ENCODE results near the gene FGF19. TPM values are rescaled to one million over a fixed set of nuclear protein-coding genes. Genes with fewer than 3 reads are reported as not detected.

Gene FGF19, protein sequence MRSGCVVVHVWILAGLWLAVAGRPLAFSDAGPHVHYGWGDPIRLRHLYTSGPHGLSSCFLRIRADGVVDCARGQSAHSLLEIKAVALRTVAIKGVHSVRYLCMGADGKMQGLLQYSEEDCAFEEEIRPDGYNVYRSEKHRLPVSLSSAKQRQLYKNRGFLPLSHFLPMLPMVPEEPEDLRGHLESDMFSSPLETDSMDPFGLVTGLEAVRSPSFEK
- total RNA-seq, result under 1 TPM in 1 of 2 experiments, not detected in 1; 0.10 TPM

DNA sequence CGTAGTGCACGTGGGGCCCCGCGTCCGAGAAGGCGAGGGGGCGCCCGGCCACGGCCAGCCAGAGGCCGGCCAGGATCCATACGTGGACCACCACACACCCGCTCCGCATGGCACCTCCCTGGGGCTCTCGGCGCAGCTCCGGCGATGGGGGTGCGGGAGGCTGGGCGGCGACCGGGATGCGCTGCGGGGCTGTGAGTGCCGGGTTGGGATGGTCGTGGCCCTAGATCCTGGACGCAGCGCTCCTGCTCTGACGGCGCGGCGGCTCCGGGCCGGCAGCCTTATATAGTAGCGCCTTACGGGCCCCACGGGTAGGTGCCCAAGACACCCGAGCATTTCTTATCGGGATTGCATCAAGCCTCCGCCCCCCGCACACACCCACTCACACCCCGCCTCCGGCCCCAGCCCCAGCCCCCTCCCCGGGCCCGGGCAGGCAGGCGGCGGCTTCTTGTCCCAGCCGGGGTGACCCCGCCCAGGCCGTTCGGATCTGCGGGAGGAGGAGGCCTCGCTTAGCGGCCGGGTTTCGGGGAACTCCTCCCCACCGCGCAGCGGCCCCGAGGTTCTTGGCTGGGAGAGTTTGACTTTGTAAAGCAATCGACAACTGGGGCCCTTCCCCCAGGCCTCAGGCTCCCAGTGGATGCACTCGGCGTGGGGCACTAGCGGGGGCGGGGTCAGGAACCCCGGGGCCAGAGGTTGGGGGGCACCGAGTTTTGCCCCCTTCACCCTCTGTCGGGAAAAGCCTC is at the start of gene FGF19:
TSS of gene FGF19 (minus strand) at position 255 of the 740 bp plus-strand sequence. CDS start at position 109, 146 bp downstream.
- CTCF ChIA-PET, result interaction anchor here (1.0 kb wide), 1 partner anchor 186 kb away, joined by 6 read pairs; no protein-coding TSS in a partner anchor
- H3K4me3 Mint-ChIP-seq, result peak within 1 kb of the TSS; percentile 49
- no peaks in the 10 kb centered on the region for H3K9me3 Mint-ChIP-seq
- no peak within 1 kb of the TSS for H3K27ac Mint-ChIP-seq
- peaks cover 8% of the 10 kb centered on the region for H3K4me1 Mint-ChIP-seq (ENCODE audit: low read depth)
- no peaks in the 10 kb centered on the region for H3K36me3 Mint-ChIP-seq (ENCODE audit: low read depth)
- H3K27me3 Mint-ChIP-seq (ENCODE audit: low read depth), result peaks cover 35% of the 10 kb centered on the region
- DNase-seq, result no peak
- intact Hi-C loops (cut with micrococcal nuclease), result loop anchor here (1.0 to 5.0 kb wide), 2 partner anchors 138 to 184 kb away; no protein-coding TSS in a partner anchor

DNA sequence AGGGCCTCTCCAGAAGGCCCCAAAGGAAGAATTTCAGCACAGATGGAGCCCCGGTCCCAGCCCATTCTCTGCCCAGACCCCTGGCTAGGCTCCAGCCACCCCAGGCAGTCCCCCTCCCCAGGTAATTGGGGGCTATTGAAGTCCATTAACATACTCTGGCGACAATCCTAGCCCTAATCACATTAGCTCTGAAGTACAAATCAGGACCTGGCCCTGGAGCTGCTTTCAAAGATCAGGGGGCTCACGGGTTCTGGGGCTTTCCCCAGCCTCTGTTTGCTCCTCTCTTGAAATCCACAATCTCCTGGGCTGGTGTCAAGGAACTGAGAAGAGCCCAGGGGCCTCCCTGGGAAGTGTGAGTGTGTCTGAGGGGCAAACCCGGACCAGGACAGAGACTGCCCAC is 49.1 kb upstream of the FGF19 start:
- Mint-ChIP-seq H3K4me3 (no peak overlapping the region), H3K27ac (no peak overlapping the region), H3K27me3 (ENCODE audit: low read depth) (peaks cover 26% of the 10 kb centered on the region), H3K4me1 (ENCODE audit: low read depth) (no peaks in the 10 kb centered on the region), H3K36me3 (ENCODE audit: low read depth) (no peaks in the 10 kb centered on the region), H3K9me3 (no peaks in the 10 kb centered on the region)
- CTCF ChIA-PET, result no interaction called here
- DNase-seq, result no peak
- intact Hi-C loops (cut with micrococcal nuclease), result no loop called here

DNA sequence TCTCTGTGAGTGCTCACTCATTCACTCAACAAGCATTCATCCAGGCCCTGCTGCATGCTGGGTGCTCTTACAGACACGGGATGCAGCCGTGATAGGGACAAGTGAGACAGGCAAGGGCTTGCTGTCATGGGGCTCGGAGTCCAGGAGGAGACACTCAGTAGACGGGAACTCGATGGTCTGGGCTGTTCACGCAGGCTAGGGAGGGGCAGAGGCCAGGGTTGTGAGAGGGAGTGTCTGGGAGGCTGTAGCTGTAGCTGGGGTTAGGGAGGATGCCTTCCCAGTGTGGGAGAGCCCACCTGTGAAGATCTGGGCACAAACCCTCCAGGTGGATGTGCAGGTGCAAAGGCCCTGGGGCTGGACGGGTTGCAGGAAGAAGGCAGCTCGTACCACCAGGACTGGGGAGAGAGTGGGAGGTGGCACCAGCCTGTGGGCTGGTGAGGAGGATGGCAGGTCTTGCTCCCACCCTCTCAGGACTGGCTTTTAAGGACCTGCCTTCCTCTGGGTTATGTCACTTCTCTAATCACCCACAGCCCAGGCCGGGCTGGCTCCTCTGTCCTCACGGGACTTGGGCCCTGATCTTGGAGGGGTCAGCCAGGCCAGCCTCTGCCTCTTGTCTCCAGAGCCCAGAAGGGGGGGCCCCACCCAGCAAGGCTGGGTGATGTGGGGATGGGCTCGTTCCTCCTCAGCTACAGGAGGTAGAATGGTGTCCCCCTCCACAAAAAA is 47.2 kb upstream of the FGF19 start:
- intact Hi-C loops (cut with micrococcal nuclease), result no loop called here
- CTCF ChIA-PET, result no interaction called here
- Mint-ChIP-seq H3K27ac (no peak overlapping the region), H3K9me3 (no peaks in the 10 kb centered on the region), H3K27me3 (ENCODE audit: low read depth) (peaks cover 13% of the 10 kb centered on the region), H3K4me3 (no peak overlapping the region), H3K36me3 (ENCODE audit: low read depth) (no peaks in the 10 kb centered on the region), H3K4me1 (ENCODE audit: low read depth) (no peaks in the 10 kb centered on the region)
- no peak for DNase-seq

DNA sequence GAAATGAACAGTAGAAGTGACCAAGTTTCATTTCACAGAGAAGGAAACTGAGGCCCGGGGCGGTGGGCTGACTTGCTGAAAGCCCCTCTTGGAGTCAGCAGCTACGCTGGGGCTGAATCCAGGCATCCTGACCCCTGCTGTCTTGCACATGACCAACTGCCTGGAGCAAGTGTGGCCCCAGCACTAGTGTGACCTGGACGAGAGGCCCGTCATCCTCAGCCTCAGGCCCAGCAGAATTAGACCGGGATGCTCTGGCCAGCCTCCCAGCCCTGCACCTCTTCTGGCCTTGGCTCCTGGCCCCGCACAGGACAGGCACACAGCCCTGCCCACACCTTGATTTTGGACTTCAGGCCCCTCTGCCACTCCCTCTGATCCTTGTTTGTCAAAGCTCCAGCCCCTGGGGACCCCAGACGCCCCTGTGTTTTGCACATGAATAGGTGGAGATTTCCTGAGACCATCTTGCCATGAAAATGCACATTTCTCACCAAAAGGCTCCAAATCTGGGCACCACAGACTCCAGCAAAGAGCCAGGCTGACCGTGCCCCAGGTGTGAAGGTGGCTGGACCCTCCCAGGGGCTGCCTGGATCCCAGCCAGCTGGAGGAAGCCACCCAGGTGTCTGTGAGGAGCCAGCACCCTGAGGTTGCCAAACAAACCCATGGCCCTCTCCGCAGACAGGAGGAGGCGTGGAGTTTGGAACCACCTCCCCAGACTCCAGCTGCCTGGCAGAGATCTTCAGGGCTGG is 46.5 kb upstream of the FGF19 start:
- Mint-ChIP-seq H3K36me3 (ENCODE audit: low read depth) (no peaks in the 10 kb centered on the region), H3K4me1 (ENCODE audit: low read depth) (no peaks in the 10 kb centered on the region), H3K27ac (no peak overlapping the region), H3K9me3 (no peaks in the 10 kb centered on the region), H3K4me3 (no peak overlapping the region), H3K27me3 (ENCODE audit: low read depth) (peaks cover 16% of the 10 kb centered on the region)
- no peak for DNase-seq
- CTCF ChIA-PET, result no interaction called here
- intact Hi-C loops (cut with micrococcal nuclease), result no loop called here

DNA sequence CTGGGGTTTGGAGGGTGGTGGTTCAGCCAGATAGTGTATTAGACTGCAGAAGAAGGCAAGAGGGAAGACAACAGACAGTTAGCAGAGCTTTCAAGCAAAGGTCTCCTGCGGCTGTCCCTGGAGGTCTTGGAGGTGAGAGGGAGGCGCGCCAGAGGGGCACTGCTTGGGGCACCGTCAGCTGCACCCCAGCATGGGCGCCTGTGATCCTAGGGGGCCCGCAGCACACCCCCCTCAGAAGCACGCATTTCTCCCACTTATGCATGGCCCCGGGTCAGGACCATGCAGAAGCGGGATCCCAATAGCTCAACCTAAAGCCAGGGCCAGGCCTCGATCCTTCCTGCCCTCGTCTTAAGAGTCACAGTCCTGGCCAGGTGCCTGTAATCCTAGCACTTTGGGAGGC is 44.8 kb upstream of the FGF19 start:
- H3K36me3 Mint-ChIP-seq (ENCODE audit: low read depth), result no peaks in the 10 kb centered on the region
- no peak for DNase-seq
- H3K4me1 Mint-ChIP-seq (ENCODE audit: low read depth), result no peaks in the 10 kb centered on the region
- intact Hi-C loops (cut with micrococcal nuclease), result no loop called here
- no peak overlapping the region for H3K27ac Mint-ChIP-seq
- H3K27me3 Mint-ChIP-seq (ENCODE audit: low read depth), result peaks cover 17% of the 10 kb centered on the region
- no peaks in the 10 kb centered on the region for H3K9me3 Mint-ChIP-seq
- CTCF ChIA-PET, result interaction anchor here (0.6 to 1.0 kb wide), 2 partner anchors 11 to 17 kb away, joined by 3 to 4 read pairs; no protein-coding TSS in a partner anchor
- H3K4me3 Mint-ChIP-seq, result no peak overlapping the region

DNA sequence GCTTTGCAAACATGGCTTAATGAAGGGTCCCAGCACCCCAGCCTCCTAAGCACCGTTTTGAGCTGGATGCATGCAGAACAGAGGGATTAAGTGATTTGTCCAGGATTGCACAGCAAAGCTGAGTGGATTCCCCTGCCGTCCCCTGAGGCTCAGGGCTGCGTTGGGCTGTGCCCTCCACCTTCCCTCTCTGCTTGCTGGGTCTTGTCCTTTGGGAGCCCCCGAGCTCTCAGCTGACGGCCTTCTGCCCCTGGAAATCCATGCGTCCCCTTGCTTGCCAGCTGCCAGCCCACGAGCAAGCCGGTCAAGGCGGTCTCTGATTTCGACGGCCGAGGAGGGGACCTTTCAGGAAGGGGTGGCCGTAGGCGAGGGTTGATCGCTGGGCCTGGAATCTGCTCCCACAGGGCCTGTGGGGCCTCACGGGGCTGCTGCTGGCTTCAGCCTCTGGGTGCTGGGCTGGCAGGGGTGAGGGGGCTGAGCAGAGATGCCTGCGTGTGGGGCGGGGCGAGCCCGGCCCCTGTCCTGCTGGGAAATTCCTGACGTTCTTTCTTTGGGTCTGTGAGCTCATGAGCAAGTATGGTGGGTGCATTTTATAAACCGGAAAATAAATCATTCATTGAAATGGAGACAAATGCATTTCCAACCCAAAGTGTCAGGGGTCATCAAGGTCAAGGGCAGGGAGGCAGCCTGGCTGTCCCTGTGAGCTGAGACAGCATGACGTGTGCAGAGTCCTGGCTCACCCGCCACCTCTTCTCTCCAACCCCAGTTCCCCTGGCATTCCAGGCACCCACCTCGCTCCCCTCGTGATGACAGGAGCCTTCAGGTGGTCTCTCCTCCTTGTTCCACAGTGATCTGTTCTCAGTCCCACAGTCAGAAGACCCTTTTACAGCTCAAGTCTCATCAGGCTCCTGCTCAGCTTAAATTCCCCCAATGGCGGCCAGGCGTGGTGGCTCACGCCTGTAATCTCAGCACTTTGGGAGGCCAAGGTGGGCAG is 43.2 kb upstream of the FGF19 start:
- H3K9me3 Mint-ChIP-seq, result no peaks in the 10 kb centered on the region
- no peaks in the 10 kb centered on the region for H3K4me1 Mint-ChIP-seq (ENCODE audit: low read depth)
- intact Hi-C loops (cut with micrococcal nuclease), result no loop called here
- CTCF ChIA-PET, result no interaction called here
- no peak overlapping the region for H3K4me3 Mint-ChIP-seq
- DNase-seq, result no peak
- H3K27ac Mint-ChIP-seq, result no peak overlapping the region
- no peaks in the 10 kb centered on the region for H3K36me3 Mint-ChIP-seq (ENCODE audit: low read depth)
- H3K27me3 Mint-ChIP-seq (ENCODE audit: low read depth), result peaks cover 15% of the 10 kb centered on the region

DNA sequence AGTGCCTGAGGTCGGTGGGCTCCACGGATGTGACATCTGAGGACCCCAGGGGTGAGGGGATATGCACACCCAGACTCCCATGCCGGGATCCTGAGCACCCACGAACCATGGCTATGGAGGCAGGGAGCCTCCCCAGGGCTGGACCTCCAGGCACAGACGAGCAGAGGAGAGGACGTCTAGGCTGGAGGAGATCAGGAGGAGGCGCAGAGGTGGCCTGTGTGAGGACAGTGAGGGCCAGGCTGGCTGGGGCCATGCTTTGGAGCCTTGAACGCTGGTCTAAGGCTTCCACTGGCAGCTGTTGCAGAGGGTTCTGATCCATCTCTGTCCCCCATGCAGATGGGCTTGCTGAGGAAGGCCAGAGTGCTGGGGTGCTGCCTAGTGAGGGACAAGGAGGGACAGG is 42.3 kb upstream of the FGF19 start:
- Mint-ChIP-seq H3K4me1 (ENCODE audit: low read depth) (no peaks in the 10 kb centered on the region), H3K27ac (no peak overlapping the region), H3K4me3 (no peak overlapping the region), H3K36me3 (ENCODE audit: low read depth) (no peaks in the 10 kb centered on the region), H3K27me3 (ENCODE audit: low read depth) (peaks cover 15% of the 10 kb centered on the region), H3K9me3 (no peaks in the 10 kb centered on the region)
- intact Hi-C loops (cut with micrococcal nuclease), result no loop called here
- no peak for DNase-seq
- CTCF ChIA-PET, result no interaction called here

DNA sequence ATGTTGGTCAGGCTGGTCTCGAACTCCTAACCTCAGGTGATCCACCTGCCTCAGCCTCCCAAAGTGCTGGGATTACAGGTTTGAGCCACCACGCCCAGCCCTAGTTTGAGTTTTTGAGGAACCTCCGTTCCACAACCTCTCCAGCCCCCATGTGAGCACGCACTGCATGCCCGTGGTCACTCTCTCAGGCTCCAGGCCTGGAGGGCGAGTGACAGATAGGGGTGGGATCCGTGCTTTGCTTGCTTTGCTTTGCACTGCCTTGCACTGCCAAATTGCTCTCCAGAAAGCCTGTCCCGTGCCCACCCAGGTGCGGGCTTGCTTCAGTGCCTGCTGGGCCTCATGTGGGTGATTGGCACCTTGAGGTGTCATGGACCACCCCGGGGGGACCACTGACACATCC is 41.4 kb upstream of the FGF19 start:
- Mint-ChIP-seq H3K27me3 (ENCODE audit: low read depth) (peaks cover 13% of the 10 kb centered on the region), H3K27ac (no peak overlapping the region), H3K9me3 (no peaks in the 10 kb centered on the region), H3K4me3 (no peak overlapping the region), H3K4me1 (ENCODE audit: low read depth) (no peaks in the 10 kb centered on the region), H3K36me3 (ENCODE audit: low read depth) (no peaks in the 10 kb centered on the region)
- intact Hi-C loops (cut with micrococcal nuclease), result no loop called here
- CTCF ChIA-PET, result interaction anchor here (0.7 kb wide), 1 partner anchor 11 kb away, joined by 4 read pairs; no protein-coding TSS in a partner anchor
- no peak for DNase-seq

DNA sequence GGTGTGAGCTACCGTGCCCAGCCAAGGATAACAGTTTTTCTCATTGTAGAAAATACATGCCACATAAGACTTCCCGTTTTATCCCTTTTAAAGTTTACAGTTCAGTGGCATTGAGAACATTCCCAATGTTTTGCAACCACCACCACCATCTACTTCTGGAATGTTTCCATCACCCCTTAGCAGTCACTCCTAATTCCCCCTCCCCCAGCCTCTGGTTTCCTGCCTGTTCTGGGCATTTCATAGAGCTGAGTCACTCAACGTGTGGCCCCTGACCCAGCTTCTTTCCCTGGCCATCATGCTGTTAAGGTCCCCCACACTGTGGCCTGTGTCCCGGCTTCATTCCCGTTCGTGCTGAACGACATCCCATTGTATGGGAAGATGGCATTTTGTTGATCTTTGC is 40.6 kb upstream of the FGF19 start:
- DNase-seq, result no peak
- Mint-ChIP-seq H3K9me3 (no peaks in the 10 kb centered on the region), H3K27ac (no peak overlapping the region), H3K4me3 (no peak overlapping the region), H3K36me3 (ENCODE audit: low read depth) (no peaks in the 10 kb centered on the region), H3K27me3 (ENCODE audit: low read depth) (peaks cover 13% of the 10 kb centered on the region), H3K4me1 (ENCODE audit: low read depth) (no peaks in the 10 kb centered on the region)
- CTCF ChIA-PET, result no interaction called here
- intact Hi-C loops (cut with micrococcal nuclease), result no loop called here

DNA sequence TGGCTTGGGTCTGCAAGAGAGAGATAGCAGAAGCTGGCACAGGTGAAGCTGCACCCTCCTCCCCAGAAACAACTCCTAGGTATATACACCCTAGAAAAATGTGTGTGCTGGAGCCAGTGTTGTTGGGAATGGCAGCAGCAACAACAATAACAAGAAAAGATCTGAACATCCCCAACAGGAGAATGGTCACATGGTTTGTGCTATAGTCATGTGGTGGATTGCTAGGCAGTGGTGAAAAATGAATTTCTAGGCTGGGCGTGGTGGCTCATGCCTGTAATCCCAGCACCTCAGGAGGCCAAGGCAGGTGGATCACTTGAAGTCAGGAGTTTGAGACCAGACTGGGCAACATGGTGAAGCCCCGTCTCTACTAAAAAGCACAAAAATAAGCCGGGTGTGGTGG is 31.0 kb upstream of the FGF19 start:
- CTCF ChIA-PET, result no interaction called here
- intact Hi-C loops (cut with micrococcal nuclease), result no loop called here
- Mint-ChIP-seq H3K27ac (no peak overlapping the region), H3K4me3 (no peak overlapping the region), H3K36me3 (ENCODE audit: low read depth) (peaks cover 8% of the 10 kb centered on the region), H3K4me1 (ENCODE audit: low read depth) (no peaks in the 10 kb centered on the region), H3K27me3 (ENCODE audit: low read depth) (peaks cover 10% of the 10 kb centered on the region), H3K9me3 (peaks cover 17% of the 10 kb centered on the region)
- no peak for DNase-seq

DNA sequence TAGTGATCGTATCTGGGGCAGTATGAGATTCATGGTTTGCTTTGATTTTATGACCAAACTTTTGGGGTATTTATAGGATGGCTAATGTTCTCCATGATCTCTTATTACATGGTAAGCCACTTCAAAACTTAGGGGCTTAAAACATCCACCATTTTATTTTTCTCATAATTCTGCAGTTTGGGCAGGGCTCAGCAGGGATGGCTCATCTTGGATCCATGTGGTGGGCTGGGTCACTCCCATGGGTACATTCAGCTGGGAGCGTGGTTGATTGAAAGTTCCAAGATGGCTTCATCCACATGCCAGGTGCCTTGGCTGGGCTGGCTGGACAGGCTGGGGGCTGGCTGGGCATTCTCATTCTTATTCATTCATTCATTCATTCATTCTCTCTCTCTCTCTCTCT is 30.5 kb upstream of the FGF19 start:
- no peak overlapping the region for H3K27ac Mint-ChIP-seq
- H3K9me3 Mint-ChIP-seq, result peaks cover 17% of the 10 kb centered on the region
- no peaks in the 10 kb centered on the region for H3K4me1 Mint-ChIP-seq (ENCODE audit: low read depth)
- peaks cover 12% of the 10 kb centered on the region for H3K27me3 Mint-ChIP-seq (ENCODE audit: low read depth)
- intact Hi-C loops (cut with micrococcal nuclease), result no loop called here
- H3K4me3 Mint-ChIP-seq, result no peak overlapping the region
- DNase-seq, result no peak
- H3K36me3 Mint-ChIP-seq (ENCODE audit: low read depth), result peaks cover 8% of the 10 kb centered on the region
- CTCF ChIA-PET, result no interaction called here

Measured in activated naive CD4-positive, alpha-beta T cell treated with anti-CD3 and anti-CD28 coated beads for 36 hours (primary cell).